Sciatic nerve (tissue), 2 donors: ENCODE results near the gene AP3B1. TPM values are rescaled to one million over a fixed set of nuclear protein-coding genes. Genes with fewer than 3 reads are reported as not detected.
"Not testable (repeated sequence)": the region's sequence is repeated elsewhere in the genome, so short reads cannot be mapped to it uniquely, and the experiment has no call there.

Source experiments
- ATAC-seq: fragments of 200-7000 bp; cut with Tn5 transposase; one replicate; pipeline ENCODE4 v1.9.1; 2020; ENCODE audit warnings: mild to moderate bottlenecking, moderate library complexity
- DNase-seq: peaks from one replicate; pipeline ENCODE4 v3.0.0-alpha.2; 2020; ENCODE audit warnings: low spot score
- intact Hi-C: fragments of 100-400 bp; cut with DNase I; formaldehyde crosslinking; loops from one replicate; pipeline ENCODE4 v1.14.2; 2022
- total RNA-seq: library from RNA; stranded (reverse); fragmentation: NEBNext Ultra II Directional; extraction: Animal tissue kit (Norgen Biotek cat#: 25700); gene quantifications from one replicate; pipeline ENCODE4 v1.2.1, GENCODE V29; 2021
- donor health status: DM: no; HTN: no; CAD: no.
- donor health status: DM: no; HTN: no; CAD: no.

AP3B1 gene
- total RNA-seq, 1 donor from 2014 or later: 43.7 TPM

DNA sequence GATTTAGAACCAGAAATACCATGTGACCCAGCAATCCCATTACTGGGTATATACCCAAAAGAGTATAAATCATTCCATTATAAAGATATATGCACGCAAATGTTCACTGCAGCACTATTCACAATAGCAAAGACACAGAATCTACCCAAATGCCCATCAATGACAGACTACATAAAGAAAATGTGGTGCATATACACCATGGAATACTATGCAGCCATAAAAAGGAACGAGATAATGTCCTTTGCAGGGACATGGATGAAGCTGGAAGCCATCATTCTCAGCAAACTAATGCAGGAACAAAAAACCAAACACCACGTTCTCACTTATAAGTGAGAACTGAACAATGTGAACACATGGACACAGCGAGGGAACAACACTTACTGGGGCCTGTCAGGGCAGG, 105.8 kb downstream of the AP3B1 start:
- intact Hi-C loops, ATAC-seq, DNase-seq: not testable (repeated sequence)

DNA sequence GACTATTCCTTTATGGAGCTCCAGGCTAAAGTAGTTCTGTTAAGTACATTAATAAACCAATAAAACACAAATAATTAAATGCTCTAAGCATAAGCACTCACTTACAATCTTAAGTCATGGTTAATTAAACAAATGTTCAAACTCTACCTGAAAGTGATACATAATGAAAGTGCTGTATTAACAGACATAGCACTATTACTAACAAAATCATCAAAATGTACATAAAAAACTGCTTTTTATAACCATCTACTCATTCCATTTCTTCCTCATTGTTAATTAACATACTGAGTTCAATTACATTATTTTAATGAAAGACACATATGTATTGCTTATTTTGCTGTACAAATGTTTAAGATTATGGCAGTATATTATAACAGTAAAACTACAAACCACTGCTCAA, 107.3 kb downstream of the AP3B1 start:
- no peak for DNase-seq
- intact Hi-C loops: no loop called here
- no peak for ATAC-seq

DNA sequence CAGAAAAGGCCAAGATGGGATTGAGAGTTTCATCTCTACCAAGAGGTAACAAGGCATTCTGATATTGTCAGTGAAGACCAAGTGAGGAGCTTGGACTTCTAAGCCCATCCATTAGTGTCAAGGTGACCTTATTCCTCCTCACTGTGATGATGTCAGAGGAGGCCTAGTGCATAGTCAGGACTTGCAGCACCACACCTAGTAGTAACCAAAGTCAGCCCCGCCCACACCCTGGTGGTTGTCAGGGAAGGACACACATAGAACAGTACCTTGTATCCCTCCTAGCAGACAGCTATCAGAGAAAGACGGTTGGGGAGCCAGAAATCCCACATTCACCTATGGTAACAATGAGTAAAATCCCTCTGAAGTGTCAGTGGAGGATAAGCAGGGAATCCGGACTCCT, 111.7 kb downstream of the AP3B1 start:
- intact Hi-C loops: no loop called here
- DNase-seq (no peak), ATAC-seq (no peak)

DNA sequence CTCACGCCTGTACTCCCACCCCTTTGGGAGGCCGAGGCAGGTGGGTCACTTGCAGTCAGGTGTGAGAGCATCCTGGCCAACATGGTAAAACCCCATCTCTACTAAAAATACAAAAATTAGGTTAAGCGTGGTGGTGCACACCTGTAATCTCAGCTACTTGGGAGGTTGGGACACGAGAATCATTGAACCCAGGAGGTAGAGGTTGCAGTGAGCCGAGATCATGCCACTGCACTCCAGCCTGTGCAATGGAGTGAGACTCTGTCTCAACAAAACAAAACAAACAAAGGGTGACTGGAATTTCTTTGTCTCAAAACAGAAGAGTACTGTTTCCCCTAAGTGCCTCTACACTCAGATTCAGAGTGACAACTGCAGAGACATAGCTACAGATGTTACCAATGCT, 116.1 kb downstream of the AP3B1 start:
- no peak for ATAC-seq
- intact Hi-C loops: no loop called here
- DNase-seq: no peak

DNA sequence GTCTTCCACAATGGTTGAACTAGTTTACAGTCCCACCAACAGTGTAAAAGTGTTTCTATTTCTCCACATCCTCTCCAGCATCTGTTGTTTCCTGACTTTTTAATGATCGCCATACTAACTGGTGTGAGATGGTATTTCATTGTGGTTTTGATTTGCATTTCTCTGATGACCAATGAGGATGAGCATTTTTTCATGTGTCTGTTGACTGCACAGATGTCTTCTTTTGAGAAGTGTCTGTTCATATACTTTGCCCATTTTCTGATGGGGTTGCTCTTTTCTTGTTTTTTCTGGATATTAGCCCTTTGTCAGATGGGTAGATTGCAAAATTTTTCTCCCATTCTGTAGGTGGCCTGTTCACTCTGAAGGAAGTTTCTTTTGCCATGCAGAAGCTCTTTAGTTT, 124.2 kb downstream of the AP3B1 start:
- DNase-seq, ATAC-seq, intact Hi-C loops: not testable (repeated sequence)

DNA sequence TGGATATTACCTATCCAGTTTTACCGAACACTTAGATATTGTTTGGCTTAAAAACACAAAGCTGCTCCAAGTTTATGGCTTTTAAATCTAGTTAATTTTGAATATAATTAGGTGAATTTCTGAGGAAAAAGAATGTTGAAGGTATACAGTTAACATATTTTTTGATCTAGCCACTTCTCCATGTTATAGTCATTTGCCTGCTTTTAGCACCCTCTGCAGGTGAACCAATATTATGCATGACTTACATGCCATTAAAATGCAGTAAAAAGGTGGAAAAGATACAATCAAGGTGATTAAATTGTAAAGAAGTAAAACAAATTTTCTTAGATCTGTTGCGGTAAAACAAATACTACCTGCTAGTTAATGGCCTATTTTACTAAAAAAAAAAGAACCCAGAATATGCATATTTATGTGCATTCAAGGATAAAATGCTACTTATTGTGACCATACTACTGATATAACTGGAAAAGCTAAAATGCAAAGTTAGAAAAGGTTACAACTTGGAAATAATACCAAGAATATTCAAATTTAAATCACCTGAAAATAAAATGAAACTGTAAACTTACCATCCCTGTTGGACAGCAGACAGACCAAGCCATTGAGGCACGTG, 132.1 kb downstream of the AP3B1 start:
- no peak for DNase-seq
- intact Hi-C loops: no loop called here
- no peak for ATAC-seq

DNA sequence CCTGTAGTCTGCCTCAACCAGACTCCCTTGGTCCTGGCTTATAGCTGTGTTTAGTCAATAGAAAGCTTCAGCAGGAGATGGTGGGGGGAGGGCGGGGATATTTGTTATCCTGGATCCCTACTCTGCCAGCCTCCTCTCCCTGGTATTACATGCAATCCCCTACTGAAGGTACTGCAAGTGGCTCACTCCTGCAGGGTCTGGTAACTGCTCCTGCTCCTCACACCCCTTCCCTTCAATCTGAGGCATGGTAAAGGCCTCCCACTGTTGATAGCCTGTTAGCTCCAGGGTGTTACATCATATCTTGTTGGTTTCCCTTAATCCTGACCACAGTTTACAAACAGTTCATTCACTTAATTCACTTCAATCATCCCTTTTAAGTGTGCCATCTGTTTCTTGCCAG, 137.5 kb downstream of the AP3B1 start:
- no peak for ATAC-seq
- intact Hi-C loops: no loop called here
- DNase-seq: no peak

DNA sequence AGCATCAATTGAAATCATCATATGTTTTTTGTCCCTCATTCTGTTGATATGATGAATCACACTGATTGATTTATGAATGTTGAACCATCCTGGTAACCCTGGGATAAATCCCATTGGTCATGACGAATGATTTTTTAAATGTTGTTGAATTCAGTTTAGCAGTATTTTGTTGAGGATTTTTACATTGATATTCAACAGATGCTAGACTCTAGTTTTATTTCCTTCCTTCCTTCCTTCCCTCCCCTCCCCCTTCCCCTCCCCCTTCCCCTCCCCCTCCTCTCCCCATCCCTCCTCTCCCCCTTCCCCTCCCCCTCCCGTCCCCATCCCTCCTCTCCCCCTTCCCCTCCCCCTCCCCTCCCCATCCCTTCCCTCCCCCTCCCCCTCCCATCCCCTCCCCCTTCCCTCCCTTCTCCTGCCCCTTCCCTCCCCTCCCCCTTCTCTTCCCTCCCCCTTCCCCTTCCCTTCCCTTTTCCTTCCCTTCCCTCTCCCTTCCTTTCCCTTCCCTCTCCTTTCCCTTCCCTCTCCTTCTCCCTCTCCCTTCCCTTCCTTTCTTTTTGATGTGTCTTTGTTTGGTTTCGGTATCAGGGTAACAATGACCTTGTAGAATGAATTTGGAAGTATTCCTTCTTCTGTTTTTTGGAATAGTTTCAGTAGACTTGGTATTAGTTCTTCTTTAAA, 142.8 kb downstream of the AP3B1 start:
- ATAC-seq: no peak
- no peak for DNase-seq
- intact Hi-C loops: no loop called here

DNA sequence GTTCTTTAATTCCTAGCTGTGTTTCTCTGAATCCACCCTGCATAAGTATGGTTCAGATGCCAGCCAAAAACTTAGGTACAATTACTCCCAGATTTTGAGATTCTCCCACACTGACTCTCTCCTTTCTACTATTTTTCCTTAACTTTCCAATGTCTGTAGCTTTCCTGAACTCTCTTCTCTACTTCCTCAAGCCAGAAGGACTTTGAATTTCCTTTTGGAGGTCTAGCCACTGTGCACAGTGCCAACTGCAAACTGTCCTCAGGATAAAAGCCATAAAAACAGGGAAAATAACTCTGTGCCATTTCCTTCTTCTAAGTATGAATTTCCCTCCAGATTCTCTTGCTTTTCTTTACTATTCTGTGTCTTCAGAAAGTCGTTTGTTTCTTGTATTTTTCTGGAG, 157.2 kb downstream of the AP3B1 start:
- intact Hi-C loops: no loop called here
- ATAC-seq: no peak
- no peak for DNase-seq

DNA sequence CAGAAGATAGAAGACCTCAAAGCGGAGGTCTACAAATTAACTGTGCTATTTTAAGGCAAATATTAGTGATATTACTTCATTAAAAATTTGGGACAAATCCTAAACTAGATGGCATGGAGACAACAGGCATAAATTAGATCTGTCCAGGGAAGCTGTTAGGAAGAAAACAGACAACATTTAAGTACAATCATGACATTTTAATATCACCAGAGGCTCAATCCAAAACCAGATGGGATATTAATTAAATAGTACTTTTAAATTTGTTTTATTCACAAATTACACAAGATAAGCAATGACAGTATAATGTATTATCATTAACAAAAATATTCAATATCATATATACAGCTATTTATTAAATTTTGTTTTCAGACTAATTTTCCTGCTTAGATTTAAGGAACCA, 161.1 kb downstream of the AP3B1 start:
- no peak for ATAC-seq
- intact Hi-C loops: no loop called here

DNA sequence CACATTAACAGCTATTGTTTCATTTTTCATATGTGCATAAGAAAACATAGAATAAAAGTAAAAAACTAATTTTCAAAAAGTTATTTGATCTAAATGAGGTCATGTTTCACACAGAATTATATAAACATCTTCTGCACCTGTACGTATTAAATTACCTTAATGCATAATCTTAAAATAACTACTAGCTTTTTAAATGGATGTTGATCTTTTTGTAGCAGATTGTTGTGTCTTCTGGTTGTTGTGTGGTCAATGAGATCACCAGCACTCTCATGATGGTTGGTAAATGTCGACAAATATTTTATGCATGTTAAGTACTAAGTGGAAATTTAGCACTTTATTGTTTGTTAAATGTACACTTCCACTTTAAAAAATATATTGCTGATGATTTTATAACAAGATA, 162.0 kb downstream of the AP3B1 start:
- ATAC-seq: no peak
- DNase-seq: no peak
- intact Hi-C loops: no loop called here

More for the DNA sequence above, 161.1 kb downstream of the AP3B1 start:
- no peak for DNase-seq

DNA sequence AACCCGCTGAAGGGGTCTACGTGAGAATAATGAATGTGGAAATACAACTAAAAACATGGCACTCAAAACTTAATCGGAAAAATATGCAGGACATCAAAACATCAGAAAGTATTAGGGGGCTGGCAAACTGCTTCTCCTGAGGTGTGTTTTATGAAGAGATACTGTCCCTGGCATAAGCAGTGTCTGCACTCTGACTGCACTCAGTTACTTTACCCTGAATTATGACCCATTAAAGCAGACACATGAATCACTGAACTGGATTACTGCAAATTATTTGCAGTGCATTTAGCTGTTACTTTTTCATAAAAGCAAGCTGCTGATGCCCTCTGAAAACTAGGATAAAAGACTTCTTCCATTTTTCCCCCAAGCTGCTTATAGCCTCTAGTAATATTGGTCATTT, 164.9 kb downstream of the AP3B1 start:
- DNase-seq (no peak), ATAC-seq (no peak)
- intact Hi-C loops: no loop called here

DNA sequence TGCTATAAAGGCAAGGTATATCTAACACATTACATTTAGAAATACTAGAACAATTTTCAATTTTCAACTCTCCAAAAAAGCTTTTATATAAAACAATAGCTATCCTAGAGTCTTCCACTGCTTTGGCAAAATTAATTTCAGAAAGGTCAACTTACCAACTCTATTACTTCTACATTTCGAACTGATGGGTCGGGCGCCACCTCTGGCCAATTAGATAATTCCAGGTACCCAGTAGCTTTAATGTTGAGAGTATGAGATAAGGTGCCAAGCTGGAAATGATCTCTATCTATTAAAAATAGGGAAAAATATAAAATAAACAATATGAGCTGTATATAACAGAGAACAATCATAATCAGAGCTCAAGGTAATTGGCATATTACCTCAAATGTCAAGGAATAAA, 166.6 kb downstream of the AP3B1 start:
- intact Hi-C loops: no loop called here
- no peak for ATAC-seq

DNA sequence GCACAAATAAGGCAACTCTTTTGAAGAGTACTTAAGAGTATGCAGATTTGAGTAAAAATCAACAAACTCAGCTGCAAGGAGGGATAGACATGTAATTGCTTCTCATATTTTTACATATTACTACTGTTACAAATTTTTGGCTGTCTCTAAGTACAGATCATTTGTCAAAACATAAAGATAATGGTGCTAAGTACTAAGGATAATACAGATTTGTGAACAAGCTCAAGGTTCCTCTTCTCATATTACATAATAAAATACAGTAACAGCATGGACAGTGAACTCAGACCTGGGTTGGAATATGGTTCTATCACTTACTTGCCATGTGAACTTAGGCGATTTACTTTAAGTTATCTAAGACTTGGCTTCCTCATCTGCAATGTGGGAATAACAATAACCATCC, 168.0 kb downstream of the AP3B1 start:
- no peak for DNase-seq
- intact Hi-C loops: no loop called here
- ATAC-seq: no peak

More for the DNA sequence above, 166.6 kb downstream of the AP3B1 start:
- DNase-seq: no peak

DNA sequence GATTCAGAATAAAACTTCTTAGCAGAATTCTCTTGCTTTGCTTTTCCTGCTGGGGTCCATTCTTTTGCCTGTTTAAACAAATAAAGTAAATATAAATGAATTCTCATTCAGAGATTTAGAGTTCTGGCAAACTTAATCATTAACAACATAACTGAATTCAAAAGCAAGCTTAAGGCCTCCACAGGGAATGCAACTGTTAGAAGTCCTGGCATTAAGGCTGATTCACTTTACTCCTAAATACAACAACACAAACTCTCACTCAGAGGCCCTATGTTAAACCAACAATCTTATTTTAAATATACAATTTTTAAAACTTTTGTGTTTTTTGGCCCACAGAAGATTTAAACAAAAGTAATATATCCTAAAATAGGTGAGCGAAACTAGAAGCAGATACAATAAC, 178.3 kb downstream of the AP3B1 start:
- intact Hi-C loops: no loop called here
- DNase-seq (no peak), ATAC-seq (no peak)

DNA sequence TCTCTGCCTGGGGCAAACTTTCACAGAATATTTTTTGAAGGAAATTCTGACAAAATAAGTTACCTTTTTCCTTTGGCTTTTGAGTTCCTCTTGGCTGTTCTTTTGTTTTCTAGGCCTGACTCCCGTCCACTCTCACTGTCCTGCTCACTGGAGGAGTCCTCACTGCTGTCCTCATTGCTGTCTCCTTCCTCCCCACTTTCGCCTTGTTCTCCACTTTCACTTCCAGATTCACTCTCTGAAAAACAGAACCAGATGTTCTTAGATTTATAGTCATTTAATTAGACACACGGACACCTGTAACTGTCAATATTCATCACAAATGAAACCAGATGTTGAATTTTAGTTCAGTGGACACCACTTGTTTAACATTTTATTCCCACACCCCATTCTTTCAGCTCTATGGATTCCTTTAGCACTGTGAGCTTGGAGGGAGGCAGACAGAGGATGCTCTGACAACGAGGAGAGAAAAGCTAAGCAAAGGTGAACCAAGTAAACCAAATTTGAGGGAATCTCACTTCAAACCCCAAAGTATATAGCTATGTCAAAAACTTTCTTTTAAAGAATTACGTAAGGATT, 180.7 kb downstream of the AP3B1 start:
- DNase-seq (no peak), ATAC-seq (no peak)
- intact Hi-C loops: no loop called here

DNA sequence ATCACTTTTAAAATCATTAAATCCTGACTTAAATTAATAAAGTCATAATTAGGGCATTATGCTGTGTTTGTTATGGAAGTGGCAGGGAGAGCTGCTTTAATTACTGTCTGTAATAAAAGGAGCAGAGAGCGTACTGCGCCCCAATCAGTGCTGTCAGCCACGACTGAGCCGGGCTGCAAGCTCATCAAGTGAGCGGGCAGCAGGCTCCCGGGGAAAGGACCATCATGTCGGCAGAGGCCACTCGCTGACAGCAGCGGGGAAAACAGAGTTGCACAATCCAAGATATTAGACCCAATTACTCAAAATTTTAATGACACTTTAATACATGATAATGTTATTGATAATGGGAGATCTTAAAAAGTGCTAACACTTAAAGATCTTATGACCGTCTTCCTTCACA, 181.6 kb downstream of the AP3B1 start:
- DNase-seq (no peak), ATAC-seq (no peak)
- intact Hi-C loops: no loop called here

DNA sequence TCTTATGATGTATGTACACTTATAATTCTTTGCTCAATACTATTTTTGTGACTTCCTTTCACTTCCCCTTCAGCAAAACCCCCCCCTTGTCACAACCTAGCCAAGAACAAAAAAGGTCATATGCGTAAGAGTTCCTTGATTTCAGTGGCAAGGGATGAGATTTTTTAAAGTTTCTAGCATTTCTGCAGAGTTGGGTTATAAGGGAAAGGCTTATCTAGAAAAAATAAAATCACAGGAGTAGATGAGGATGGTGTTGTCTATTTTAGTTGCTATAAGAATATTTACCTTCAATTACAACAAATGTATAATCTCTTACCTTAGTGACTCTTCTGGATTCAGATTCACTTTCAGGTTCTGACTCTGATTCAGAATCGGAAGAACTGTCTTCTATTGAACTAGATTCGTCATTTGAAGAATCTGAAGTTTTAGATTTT, 184.6 kb downstream of the AP3B1 start:
- intact Hi-C loops: no loop called here
- no peak for ATAC-seq
- DNase-seq: no peak

DNA sequence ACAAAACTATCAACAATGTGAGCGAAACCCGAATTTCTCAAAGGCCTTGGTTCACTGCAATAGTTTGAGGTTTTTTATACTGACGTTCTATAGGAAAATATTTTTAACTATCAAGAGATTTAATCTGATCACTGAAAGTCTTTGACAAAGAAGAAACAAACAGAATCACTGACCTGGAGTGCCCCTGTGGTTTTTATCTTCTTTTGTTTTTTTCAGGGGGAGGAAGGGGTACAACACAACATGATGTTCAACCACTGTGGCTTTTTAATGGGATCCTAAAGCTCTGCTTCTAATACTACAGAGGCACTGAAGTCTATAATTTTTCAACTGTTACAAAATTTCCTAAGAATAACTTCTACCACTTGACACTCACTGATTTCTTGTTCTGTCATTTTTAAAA, 185.9 kb downstream of the AP3B1 start:
- DNase-seq (no peak), ATAC-seq (no peak)
- intact Hi-C loops: no loop called here

DNA sequence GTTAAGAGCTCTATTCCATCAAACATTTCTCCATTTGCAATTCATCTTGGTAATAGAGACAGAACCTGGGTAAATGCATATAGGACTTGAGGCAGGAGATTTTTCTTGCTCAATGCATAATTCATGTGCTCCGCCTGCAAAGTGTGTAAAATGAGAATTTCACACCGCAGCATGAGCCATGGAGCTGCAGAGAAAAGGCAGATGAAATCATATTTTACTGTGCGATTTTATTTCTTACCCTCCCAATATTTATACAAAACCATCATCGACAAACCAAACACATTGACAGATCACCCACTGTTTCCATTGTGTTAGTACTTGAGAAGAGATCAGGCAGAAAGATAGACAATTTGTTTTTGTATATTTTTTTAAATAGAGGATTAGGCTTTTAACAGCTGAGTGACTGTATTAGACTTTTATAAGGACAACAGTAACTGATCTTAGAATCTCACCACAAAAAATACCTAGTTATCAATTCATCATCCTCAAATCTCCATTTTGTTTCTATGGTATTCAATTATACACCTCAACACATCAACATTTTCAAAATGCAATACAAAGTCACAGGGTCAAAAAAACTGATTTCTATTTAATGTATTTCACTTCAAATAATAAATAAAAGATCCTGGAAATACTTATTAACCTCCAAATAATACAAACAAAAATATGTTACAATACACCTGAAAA, 191.1 kb downstream of the AP3B1 start:
- ATAC-seq: no peak
- intact Hi-C loops: no loop called here

More for the DNA sequence above, 191.1 kb downstream of the AP3B1 start:
- no peak for DNase-seq
